Stromal cell of bone marrow (primary cell): ENCODE data around the gene XKR7.

Experiments used
- DNase-seq: peaks from one replicate; pipeline ENCODE4 v3.0.0-alpha.2; 2012; ENCODE audit warnings: low read depth

Gene XKR7

GRCh38 chr20:32045999-32046398 lies 78.0 kb downstream of the XKR7 start:
- DNase-seq, result no peak

GRCh38 chr20:32050324-32050841 lies 82.4 kb downstream of the XKR7 start:
- DNase-seq, result no peak

DNA sequence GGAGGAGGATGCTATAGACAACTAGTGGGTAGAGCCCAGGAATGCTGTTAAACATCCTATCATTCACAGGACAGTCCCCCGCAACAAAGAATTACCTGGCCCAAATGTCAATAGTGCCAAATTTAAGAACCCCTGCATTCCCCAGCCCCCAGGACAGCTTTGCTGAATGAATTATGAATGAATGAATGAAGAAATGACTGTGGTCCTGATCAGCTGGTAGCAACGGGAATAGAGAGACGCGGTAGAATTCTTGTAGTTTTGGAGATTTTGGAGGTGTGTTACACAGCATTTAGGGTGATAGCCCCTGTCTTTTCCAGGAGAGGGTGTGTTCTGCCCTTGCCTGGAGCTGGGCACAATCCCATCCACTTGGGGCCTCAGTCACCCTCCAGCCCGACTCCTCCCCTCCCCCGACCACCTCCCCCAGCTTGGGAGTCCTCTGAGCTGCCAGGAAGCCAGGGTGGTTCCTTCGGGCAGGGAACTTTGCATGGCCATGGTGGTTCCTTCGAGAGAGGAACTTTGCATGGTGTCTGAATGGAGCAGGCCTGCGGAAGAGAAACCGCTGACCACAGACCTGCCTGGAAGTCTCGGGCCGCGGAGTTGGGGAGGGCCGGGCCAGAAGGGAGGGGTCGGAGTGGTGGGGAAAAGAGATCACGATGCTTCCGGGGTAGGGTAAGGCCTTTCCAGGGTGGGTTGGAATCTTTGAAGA lies 83.1 kb downstream of the XKR7 start:
- DNase-seq, result no peak

DNA sequence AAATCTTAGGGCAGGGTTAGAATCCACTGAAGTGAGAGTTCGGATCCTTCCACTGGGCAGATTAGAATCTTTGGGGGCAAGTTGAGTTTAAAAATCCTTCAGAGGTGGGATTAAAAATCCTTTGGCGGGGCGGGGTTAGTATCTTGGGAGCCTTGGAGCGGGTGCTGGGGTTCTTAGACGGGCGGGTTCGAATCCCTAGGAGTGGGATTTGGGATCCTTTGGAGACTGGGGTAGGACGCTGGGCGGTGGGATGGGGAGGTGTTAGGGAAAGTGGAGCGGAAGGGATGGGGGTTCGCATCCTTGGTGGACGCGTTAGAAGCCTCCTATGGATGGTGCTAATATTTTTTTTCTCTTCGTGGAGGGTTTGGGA lies 83.8 kb downstream of the XKR7 start:
- no peak for DNase-seq

DNA sequence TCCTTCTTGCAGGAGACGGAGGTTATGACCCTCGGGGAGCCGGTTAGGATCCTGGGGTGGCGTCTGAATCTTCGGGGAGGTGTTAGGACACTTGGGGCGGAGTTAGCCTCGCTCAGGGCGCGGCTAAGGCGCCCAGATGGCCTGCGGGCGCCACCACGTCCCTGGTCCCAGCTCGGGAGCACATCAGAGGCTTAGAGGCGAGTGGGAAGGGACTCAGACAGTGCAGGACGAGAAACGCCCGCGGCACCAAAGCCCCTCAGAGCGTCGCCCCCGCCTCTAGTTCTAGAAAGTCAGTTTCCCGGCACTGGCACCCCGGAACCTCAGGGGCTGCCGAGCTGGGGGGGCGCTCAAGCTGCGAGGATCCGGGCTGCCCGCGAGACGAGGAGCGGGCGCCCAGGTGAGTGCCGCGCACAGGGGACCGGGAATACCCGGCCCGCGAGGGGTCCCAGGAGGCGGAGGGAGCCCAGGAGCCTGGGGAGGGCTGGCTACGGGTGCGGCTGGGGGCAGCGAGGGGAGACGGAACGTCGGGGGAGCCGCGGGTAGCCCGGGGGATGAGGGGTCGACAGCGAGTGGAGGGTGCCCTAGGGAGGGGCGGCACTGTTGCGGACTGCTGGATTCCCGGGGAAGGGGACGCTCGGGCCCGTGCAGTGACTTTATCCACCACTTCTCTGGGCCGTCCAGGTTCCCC lies 84.3 kb downstream of the XKR7 start, which contains the start of gene HCK:
HCK (plus strand) TSS at position 153 of the 688 bp plus-strand sequence.
- no peak for DNase-seq

- DNase-seq, result no peak
Observed at GRCh38 chr20:32052778-32053362, 84.9 kb downstream of the XKR7 start.
